ENCODE results near the gene DYRK3.

DNA sequence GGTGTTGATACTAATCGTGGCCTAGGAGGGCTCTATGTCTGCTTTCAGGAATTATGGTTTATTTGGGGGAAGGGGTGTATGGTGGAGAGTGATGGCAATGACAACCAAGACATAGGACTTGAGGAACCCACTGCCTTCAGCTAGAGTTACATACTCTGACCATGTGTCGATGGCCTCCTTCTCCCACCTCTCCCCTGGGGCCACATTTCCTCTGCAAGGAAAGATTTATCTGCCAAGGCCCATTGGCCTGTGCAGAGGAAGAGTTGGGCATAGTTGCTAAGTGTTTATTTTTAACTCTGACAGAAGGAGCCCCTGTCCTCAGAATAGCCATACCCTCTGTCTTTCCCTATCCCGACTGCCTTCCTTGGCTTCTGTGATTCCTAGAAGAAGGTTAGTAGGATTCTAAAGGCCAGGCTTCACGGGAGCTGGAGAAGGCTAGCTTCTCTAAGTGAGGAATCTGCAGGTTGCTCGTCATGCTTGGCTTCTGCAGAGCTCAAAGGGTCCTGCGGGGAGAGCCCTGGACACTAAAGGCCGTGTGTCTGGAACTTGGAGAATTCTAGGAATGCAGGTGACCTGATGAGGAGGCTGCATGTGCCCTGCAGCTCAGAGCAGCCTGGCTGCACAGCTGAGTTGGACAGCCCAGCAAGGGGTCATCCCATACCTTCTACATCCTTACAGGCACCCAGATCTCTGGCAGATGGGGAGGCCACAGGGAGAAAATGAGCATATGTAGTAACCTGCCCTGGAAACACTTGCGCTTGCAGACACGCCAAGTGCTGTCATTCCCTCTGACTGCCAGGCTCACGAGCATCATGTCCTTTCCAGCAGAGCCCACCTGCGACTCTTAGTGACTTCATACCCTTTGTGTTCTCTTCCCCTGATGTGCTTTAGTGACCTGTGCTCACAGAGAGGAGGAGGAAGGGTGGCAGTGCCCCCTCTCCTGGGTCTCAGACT lies 59.1 kb downstream of the DYRK3 start:
- no peak for TF ChIP-seq ZFX (IDR thresholded peaks at IDR 0.05)
- TF ChIP-seq, protein P1, sequence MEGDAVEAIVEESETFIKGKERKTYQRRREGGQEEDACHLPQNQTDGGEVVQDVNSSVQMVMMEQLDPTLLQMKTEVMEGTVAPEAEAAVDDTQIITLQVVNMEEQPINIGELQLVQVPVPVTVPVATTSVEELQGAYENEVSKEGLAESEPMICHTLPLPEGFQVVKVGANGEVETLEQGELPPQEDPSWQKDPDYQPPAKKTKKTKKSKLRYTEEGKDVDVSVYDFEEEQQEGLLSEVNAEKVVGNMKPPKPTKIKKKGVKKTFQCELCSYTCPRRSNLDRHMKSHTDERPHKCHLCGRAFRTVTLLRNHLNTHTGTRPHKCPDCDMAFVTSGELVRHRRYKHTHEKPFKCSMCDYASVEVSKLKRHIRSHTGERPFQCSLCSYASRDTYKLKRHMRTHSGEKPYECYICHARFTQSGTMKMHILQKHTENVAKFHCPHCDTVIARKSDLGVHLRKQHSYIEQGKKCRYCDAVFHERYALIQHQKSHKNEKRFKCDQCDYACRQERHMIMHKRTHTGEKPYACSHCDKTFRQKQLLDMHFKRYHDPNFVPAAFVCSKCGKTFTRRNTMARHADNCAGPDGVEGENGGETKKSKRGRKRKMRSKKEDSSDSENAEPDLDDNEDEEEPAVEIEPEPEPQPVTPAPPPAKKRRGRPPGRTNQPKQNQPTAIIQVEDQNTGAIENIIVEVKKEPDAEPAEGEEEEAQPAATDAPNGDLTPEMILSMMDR (conservative IDR thresholded peaks at IDR 0.05) = no peak

All from C4-2B (cell line).